RKO (cell line): ENCODE results near the gene UNC93B1.

Source experiments
- DNase-seq: peaks from one replicate; pipeline ENCODE4 v3.0.0-alpha.2; 2016; ENCODE audit warnings: low spot score

Gene UNC93B1

DNA sequence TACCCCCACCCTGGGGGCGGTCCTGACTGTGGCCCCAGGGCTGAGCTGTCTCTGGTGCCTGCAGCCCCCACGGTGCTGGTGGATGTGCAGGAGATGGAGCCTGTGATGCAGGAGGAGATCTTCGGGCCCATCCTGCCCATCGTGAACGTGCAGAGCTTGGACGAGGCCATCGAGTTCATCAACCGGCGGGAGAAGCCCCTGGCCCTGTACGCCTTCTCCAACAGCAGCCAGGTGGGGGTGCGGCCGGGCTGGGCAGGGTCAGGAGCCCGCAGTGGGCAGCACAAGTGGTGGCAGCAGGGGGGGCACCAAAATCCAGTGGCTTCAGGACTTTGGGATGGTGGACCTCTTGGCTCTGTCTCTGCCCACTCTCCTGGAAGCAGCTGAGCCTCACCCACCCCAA is 18.6 kb upstream of the UNC93B1 start:
- DNase-seq = no peak

DNA sequence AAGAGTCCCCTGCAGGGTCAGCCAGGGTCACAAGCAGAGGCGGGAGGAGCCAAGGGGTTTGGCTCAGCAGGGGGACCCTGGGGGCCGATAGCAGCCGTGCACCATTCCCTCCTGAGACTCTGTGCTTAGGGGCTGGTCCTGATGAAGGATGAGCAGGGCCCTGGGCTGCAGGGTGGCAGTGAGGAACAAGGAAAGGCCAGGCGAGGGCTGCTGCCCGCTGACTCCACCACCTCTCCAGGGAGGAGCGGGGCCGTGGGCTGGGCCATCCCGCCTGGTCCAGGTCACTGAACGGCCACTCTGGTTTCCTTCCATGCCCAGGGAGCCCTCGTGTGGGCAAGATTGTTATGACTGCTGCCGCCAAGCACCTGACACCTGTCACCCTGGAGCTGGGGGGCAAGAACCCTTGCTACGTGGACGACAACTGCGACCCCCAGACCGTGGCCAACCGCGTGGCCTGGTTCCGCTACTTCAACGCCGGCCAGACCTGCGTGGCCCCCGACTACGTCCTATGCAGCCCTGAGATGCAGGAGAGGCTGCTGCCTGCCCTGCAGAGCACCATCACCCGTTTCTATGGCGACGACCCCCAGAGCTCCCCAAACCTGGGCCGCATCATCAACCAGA is 17.4 kb upstream of the UNC93B1 start:
- no peak for DNase-seq

DNA sequence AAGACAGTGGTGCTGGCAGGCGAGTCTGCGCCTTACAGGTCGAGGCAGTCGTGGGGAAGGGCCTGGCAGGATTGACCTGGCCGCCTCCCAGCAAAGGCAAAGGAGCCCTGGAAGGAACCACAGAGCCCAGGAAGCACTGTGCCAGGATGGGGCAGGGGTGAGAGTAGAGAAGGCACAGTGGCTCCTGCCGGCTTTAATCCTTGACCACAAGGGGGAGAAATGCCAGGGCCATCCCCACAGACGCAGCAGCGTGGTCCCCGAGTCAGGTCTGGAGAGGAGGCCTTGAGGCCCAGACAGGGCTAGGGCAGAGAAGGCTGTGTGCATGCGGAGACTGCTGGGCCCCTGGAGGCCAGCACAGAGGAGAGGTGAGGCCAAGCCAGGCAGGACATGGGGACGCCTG is 16.7 kb upstream of the UNC93B1 start:
- DNase-seq = peak; percentile 64

DNA sequence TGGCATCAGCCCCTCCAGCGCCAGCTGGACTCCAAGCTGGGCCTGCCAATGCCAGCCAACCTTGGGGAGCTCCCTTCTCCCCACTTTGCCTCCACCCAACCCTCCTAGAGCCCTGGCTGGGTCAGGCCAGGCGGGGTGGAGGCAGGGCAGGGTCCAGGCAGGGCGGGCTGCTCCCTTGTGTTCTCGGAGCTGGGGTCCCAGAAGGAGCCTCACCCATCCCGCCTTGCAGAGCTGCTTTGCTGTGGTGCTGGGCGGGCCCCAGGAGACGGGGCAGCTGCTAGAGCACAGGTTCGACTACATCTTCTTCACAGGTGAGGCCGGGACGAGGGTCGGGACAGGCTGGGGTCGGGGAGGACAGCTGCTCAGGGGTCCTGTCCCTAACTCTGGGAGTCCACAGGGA is 15.6 kb upstream of the UNC93B1 start:
- no peak for DNase-seq

DNA sequence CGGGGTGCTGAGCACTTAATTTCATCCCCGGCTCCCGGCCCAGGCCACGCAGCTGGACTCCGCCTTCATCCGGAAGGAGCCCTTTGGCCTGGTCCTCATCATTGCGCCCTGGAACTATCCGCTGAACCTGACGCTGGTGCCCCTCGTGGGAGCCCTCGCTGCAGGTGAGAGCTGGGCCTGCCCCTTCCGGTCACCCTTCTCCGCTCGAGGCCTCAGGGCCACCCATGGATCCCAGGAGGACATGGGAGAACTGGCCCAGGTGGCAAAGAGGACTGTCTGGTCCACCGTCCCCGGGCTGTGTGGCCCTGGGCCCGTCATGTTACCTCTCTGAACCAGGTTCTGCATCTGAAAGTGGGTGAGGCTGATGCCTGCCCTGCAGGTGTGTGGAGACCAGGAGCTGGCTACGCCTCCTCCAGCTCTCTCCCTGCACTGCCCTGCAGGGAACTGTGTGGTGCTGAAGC is 14.9 kb upstream of the UNC93B1 start:
- DNase-seq = no peak

DNA sequence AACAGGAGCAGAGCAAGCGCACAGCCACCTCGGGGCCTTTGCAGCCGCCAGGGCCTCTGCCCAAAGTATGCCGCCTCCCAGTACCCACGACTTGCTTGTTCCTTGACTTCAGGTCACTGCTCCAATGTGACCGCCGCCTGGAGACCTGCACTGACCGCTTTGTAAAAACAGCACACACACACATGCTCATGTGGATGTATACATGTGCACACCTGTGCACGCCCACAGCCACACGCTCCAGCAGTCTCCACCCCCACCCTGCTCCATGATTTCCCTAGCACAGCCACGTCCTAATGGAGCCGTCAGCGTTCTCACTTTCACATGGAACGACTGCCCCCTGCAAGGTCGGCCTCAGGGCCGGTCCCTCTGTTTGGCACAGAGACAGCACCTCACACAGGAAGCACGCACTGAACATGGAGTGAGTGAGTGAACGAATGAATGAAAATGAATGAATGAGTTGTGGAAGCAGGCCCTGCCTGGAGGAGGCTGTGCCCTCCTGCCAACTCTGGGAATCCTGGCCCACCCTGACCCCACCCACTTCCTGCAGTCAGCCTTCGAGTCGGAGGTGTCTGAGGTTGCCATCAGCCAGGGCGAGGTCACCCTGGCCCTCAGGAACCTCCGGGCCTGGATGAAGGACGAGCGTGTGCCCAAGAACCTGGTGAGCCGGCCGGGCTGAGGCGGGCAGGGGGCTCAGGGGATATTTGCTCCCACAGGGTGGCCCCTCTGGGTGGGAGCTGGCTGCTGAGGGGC is 14.3 kb upstream of the UNC93B1 start:
- no peak for DNase-seq

DNA sequence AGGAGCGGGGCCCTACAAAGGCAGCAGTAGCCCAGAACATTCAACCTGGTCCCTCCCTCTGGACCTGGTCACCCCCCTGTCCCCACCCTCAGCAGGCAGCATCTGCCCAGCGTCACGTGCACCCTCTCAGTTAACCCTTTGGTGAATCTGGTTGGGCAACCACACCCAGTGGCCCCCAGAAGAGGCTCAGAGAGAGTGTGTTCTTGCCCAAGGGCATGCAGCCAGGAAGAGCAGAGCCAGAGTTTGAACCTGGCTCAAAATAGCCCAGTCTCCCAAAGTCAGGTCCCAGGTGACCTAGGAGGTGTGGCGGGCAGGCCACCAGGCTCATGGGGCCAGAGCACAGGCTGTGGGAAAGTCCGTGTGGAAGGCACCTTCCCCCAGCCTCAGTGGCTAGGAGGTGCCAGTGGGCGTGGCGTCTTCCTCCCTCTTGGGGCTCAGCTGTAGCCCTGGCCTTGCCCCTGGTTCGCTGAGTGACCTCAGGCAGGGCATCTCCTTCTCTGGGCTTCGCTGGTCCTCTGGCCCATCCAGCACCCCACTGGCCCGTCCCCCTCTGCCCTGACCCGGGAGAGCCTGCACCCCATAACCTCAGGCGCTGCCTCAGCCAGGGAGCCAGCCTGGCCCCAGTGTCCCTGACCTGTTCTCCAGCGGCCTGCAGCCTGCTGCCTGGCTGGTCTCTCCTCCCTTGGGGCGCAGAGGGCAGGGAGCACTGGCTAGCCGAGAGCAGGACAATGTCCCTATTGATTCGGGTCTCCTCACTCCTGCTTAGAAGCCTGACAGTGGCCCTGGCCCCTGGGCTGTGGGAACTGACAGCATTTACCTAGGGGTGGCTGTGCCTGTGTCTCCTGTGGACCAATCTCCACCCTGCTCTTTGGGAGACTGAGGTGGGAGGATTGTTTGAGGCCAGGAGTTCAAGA is 13.3 kb upstream of the UNC93B1 start:
- DNase-seq = no peak

DNA sequence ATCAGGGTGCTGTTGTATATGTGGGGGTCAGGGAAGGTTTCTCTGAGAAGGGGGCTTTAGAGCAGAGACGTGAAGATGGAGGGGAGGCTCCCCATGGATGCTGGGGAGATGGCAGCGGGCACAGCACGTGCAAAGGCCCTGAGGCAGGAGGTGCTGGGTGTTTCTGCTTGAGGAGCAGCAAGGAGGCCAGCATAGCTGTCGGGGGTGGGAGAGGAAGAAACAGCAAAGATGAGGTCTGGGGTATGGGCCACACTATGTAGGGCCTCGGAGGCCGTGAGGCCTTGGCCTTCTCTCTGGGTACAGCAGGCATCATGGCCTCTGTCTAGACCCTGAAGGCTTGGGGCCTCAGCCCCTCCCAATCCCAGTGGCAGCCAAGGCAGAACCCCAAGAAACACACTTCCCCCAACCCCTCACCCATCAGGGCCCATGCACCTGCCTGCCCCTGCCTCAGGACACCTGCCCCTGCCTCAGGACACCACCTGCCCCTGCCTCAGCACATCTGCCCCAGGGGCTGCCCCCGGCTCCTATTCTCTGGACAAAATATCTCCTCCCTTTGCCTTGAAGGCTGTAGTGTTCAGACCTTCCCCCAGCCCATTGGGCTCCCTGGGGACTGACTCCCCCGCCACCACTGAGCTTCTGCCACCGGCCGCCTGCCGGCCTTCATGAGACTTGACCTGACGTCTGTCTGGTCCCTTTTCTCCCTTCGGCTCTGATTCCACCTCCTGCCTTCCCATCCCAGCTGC is 12.4 kb upstream of the UNC93B1 start:
- DNase-seq = no peak

DNA sequence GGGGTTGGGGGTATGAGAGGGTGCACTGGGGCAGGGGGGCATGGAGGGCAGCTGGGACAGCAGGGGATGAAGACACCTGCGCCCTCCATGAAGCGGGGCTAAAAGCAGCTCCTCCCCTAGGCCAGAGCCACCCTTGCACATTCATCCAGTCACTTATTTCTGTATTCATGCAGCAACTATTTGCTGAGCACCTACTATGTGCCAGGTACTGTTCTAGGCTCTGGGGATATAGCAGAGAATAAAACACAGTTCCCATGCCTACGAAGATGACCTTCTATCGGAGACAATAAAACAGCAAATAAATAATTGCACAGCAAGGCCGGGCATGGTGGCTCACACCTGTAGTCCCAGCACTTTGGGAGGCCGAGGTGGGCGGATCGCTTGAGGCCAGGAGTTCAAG is 11.6 kb upstream of the UNC93B1 start:
- no peak for DNase-seq

DNA sequence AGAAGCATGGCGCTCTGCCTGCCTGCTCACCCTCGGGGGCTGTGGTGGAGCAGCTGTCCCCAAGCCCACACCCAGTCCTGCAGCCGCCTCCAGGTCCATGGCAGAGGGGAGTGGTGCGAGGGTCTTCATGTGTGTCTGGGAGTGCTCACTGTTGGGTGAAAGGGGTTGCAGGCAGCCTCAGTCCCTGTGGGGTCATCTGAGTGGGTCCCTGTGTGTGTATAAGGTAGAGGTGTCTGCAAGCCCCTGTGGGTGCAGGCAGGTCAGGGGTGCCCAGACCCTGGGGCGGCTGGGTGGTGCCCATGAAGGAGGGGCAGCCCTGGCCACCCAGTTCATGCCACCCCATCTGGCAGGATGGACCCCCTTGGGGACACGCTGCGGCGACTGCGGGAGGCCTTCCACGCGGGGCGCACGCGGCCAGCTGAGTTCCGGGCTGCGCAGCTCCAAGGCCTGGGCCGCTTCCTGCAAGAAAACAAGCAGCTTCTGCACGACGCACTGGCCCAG is 11.1 kb upstream of the UNC93B1 start:
- DNase-seq = no peak

DNA sequence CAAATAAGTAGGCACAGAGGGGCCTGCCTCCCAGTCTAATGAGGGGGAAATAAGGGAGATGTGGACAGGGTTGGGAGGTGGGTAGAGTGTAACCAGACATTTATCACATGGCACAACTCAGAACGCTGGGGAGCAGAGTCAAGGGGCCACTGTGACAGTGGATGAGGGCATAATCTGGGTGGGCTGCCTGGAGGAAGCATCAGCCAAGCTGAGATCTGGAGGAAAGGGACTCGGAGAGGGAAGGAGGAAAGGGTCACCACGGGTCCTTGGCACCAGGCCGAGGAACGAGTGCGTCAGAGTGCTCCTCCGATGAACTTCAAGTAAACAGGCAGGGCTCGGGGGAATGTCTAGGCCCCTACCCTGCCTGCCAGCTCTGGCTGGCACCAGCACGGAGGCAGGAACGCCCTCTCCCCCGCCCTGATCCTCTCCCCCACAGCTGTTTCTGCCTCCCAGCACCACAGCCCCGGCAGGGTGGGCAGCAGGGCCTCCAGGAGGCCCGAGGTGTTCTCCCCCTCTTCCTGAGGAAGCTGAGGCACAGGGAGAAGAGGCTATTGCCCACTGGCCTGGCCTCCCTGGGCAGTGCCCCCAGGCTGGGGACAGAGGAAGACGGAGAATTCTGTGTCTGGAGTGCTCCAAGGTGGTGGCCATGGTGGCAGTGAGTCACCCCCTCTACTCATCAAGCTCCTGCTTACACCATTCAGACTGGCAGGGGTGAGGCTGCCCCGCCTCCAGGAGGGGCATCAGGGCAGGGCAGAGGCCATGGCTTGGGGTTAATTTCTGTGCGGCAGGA is 10.5 kb upstream of the UNC93B1 start:
- peak; percentile 75 for DNase-seq

DNA sequence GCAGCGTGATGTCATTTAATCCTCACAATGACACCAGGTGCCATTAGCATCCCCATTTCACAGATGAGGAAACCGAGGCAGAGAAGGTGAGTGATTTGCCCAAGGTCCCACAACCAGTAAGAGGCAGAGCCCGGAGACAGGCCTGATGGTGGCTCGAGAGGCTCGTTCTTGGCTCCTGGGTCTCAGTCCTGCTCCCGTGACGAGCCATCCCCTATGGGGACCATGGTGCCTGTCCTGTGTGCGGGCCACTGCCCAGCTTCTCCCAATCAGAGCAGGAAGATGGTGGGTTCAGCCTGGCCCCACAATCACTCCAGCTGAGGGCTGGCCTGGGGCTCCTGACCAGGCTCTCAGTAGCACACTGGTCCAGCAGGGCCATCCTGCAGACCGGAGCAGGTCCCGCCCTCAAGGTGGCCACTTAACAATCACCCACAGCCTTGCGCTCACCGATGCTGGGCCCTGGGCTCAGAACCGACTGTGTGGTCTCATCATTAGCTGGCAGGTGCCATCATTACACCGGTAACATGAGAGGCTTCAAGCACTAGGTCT is 9.8 kb upstream of the UNC93B1 start:
- DNase-seq = no peak

DNA sequence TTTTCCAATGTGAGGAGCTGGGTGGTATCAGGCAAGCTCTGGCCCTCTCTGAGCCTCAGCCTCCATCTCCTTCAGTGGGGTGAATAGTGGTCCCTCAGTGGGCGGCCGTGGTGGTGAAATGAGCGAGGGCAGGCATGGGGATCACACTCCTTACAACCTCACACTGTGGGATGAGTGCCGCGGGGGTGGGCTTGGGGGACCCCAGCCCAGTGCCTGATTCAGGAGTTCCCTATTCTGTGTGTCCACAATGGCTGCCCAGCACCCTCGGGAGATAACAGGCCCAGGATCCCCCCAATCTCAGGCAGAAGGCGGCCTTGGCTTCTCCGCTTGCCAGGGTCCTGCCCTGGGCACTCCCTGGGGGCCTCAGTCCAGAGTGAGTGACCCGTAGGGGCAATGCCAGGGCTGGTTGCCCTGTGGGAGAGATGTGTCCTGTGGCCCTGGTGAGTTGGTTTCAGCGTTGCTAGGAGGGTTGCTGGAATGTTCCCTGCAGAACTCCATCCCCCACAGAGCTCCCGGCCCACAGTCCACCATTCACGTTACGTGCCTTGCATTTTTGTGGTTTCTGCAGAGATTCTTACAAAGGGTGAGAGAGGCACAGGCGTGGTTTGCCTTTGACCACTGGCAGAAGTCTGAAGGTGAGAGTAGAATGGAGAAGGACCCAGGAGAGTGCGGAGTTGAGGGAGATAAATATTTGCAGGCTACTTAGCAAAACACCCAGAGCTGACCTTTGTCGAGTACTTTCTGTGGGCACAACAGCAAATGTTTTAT is 9.1 kb upstream of the UNC93B1 start:
- DNase-seq = no peak

DNA sequence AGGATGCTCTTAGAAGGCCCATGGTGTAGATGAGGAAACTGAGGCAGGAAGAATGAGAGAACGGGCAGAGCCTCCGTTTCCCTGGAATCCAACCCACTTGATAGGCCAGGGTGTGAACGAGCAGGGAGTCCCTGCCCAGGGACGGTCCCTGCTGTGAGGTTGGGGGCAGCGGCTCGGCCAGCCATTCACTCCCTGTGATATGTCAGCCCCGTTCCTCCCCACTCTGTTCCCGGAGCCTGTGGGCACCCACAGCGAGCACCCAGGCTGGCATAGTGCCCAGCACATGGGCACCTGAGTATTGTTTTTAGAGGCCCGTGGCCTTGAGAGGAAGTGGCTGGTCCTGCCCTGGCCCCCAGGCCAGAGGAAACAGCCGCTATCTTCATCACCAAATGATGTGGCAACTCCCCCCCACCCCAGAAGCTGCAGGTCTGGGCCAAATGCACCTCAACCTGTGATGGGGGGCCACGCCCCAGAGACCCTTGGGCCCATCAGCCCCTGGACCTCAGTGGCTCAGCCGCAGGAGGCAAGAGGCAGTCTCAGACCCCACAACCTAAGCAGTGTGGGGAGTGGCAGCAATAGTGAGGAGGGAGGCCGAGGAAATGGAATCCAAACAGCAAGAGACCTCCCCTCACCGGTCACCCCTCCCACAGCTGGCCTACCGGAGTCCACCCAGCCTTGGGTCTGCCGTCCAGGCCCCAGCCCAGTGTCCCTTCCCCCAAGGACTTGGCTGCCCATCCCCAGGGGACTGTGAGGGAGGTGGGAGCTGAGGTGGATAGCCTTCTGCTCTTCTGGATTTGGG is 8.3 kb upstream of the UNC93B1 start:
- no peak for DNase-seq

DNA sequence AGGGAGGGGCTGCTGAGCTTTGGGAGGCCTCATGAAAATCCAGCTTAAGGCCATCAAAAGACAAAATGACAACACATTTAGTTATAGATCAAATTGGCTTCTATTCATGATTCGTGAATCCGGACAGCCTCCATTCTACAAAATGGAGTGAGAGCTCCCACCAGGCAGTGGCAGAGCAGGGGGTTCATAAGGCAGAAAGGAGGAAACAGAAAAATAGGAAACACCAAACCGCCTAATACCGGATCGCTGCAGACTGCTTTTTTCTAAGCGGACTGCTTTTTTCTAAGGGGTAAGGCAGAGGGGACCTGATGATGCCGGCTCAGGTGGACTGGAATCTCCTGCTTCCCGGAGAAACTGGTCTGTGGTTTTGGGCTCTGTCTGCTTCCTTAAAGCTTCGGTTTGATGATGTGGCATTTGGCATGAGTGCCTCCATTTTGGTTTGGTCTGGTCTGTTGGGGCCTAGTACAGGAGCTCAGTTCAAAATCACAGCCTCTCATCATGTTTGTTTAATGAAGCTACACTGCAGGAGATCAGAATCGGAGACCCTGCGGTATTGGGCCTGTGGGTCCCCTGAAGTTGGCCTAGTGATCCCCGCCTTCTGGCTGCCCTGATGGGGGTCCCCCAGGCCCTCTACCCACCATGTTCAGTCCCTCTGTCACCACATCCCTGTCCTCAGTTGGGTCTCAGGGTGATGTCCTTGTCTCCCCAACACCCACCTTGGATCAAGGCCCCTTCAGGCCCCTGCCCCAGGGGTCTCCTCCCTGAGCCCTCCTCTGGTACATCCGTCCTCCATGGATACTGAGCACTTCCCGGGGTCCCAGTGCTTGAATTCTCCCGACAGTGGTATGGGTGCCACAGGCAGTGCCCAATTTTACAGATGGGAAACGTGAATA is 7.4 kb upstream of the UNC93B1 start:
- no peak for DNase-seq

DNA sequence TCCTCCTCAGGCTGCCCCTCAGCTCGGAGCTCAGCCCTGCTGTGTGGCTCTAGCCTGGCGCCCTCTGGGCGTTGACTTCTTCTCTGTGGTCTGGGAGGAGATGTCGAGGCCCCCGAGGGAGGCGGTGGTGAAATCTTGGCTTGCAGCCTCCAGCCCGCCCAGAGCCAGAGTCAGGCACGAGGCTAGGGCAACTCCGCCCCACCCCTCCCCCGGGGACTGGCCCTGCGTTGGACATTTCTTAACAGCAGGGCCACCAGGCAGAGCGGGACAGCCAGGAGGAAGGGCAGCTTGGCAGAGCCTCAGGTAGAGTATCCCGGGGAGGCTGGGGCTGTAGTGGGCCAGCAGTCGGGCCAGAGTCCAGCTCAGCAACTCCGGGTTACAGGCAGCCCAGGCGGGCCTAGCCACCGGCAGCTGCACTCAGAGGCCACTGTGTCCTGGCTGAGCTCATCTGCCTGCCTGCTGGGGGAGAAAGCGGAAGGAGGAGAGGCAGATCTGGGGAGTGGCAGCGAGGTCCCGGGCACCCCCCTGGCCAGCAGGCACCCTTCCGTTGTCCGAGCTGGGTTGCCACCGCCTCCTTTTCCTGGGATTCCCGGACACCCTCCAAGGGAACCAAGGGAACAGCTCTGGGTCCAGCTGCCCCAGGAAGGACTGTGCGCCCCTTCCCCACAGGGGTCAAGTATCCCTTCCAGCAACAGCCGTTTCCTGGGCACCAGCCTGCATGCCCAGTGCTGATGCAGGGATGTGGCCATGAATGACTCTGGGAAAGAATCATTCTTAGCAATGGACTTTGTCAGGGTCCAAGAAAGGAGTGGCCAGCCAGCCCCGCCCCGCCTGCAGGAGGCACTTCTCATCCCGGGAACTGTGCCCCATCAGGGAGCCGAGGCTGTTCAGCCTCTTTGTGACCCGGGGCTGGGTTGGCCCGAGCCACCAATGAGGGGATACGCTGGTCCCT is 6.5 kb upstream of the UNC93B1 start, which contains the start of gene ALDH3B1:
TSS of gene ALDH3B1 (plus strand) at position 238 of the 952 bp plus-strand sequence. CDS start 4,971 bp downstream, outside the sequence.
- DNase-seq = no peak
